HCT116 (cell line): ENCODE measurements around the gene NCKAP5. TPM values are rescaled to one million over a fixed set of nuclear protein-coding genes. Genes with fewer than 3 reads are reported as not detected.

Source experiments
- ATAC-seq: fragments of 200-7000 bp; cut with Tn5 transposase; 2 replicates; pipeline ENCODE4 v1.9.1; 2020; ENCODE audit warnings: mild to moderate bottlenecking, moderate library complexity
- BruUV-seq: library from RNA; stranded (reverse); fragments of 400-500 nt; replicated peaks from 2 replicates; lab custom pipeline; 2021; lab: Mats Ljungman, UMichigan
- CTCF ChIA-PET: fragments of 300-600 bp; sonication (Branson Sonifier 250); formaldehyde crosslinking; loops from one replicate; lab custom pipeline; 2021; ENCODE audit warnings: antibody characterized with exemption; lab: Charles Lee
- POLR2A ChIA-PET: fragments of 300-600, 350-600 bp; sonication (Branson Sonifier 250); formaldehyde crosslinking; loops from one replicate; lab custom pipeline; 2021; ENCODE audit warnings: antibody characterized with exemption; lab: Charles Lee
- RAD21 ChIA-PET, 2 experiments: fragments of 300-600 bp; sonication (Branson Sonifier 250); formaldehyde crosslinking; loops; one replicate each; lab custom pipeline; 2023; ENCODE audit warnings: low total read pairs in 2 of 2; ENCODE audit not compliant: uncharacterized antibody in 2 of 2, unreplicated experiment in 2 of 2, low non-redundant PET in 1 of 2; lab: Charles Lee
- DNase-seq: peaks from one replicate; pipeline ENCODE4 v3.0.0-alpha.2; 2010; ENCODE audit warnings: low read depth, low spot score
- H2AFZ ChIP-seq: fragments of 200-600 bp; shearing (Covaris generic), sonication (generic); 2 replicates; pipeline ENCODE4 v1.6.1; 2017; ENCODE audit warnings: low read depth, mixed run types, mixed read lengths, antibody characterized with exemption, low read length; ENCODE audit not compliant: poor library complexity, severe bottlenecking
- H3K27ac ChIP-seq: 2 replicates; pipeline ENCODE4 v1.5.1; 2012; ENCODE audit warnings: low read depth, low read length
- H3K27me3 ChIP-seq: fragments of 200-600 bp; sonication (generic); 2 replicates; pipeline ENCODE4 v1.6.1; 2016; ENCODE audit warnings: mixed run types, low read length, mixed read lengths; ENCODE audit not compliant: insufficient read depth
- H3K36me3 ChIP-seq, 2 experiments: fragments of 200-500 bp in 1 of 2; fragments of 200-600 bp in 1 of 2; sonication (Bioruptor generic) in 1 of 2; sonication (generic) in 1 of 2; 2 replicates each; pipeline versions ENCODE4 v1.5.1 to v1.6.1; 2014 to 2016; ENCODE audit warnings: low read length in 2 of 2, inconsistent platforms in 1 of 2, mixed read lengths in 1 of 2, mixed run types in 1 of 2; ENCODE audit not compliant: insufficient read depth in 2 of 2, control insufficient read depth in 1 of 2
- H3K4me1 ChIP-seq, 2 experiments: fragments of 200-600 bp in 1 of 2; sonication (generic) in 1 of 2; 2 replicates each; pipeline versions ENCODE4 v1.5.1 to v1.6.1; 2012 to 2017; ENCODE audit warnings: low read length in 2 of 2, inconsistent platforms in 1 of 2, mild to moderate bottlenecking in 1 of 2, mixed read lengths in 1 of 2, mixed run types in 1 of 2, moderate library complexity in 1 of 2; ENCODE audit not compliant: insufficient read depth in 2 of 2, control insufficient read depth in 1 of 2
- H3K4me2 ChIP-seq: fragments of 200-600 bp; sonication (generic); 2 replicates; pipeline ENCODE4 v1.6.1; 2017; ENCODE audit warnings: mixed run types, low read length, mixed read lengths
- H3K4me3 ChIP-seq, 2 experiments: fragments of 200-600 bp in 1 of 2; sonication (generic) in 1 of 2; replicated peaks in 1 of 2; 2 replicates each; pipeline ENCODE4 v1.5.1; 2011 to 2016; ENCODE audit warnings: low read length in 2 of 2, control low read depth in 1 of 2, low read depth in 1 of 2, mild to moderate bottlenecking in 1 of 2, mixed read lengths in 1 of 2, mixed run types in 1 of 2
- H3K79me2 ChIP-seq: fragments of 200-600 bp; sonication (generic); 2 replicates; pipeline ENCODE4 v1.6.1; 2017; ENCODE audit warnings: mild to moderate bottlenecking, mixed run types, low read length, moderate library complexity, mixed read lengths; ENCODE audit not compliant: insufficient read depth
- H3K9ac ChIP-seq: fragments of 200-600 bp; sonication (generic); 2 replicates; pipeline ENCODE4 v1.6.1; 2016; ENCODE audit warnings: low read length, mixed read lengths
- H3K9me2 ChIP-seq: fragments of 200-600 bp; sonication (generic), shearing (Covaris generic); 2 replicates; pipeline ENCODE4 v1.6.1; 2017; ENCODE audit warnings: mixed run types, mild to moderate bottlenecking, moderate library complexity; ENCODE audit not compliant: insufficient read depth
- H3K9me3 ChIP-seq, 2 experiments: fragments of 200-500 bp in 1 of 2; fragments of 200-600 bp in 1 of 2; sonication (Bioruptor generic) in 1 of 2; sonication (generic) in 1 of 2; 2 replicates each; pipeline ENCODE4 v1.6.1; 2014 to 2017; ENCODE audit warnings: low read length in 2 of 2, mixed read lengths in 2 of 2, inconsistent platforms in 1 of 2, low read depth in 1 of 2, mild to moderate bottlenecking in 1 of 2, mixed run types in 1 of 2, moderate library complexity in 1 of 2; ENCODE audit not compliant: control insufficient read depth in 1 of 2, insufficient read depth in 1 of 2
- H4K20me1 ChIP-seq: fragments of 200-600 bp; sonication (generic), shearing (Covaris generic); 2 replicates; pipeline ENCODE4 v1.6.1; 2017; ENCODE audit warnings: mixed run types, mild to moderate bottlenecking, moderate library complexity; ENCODE audit not compliant: insufficient read depth
- EGR1 ChIP-seq: IDR thresholded peaks from 2 replicates; pipeline ENCODE4 v1.6.1; 2012; ENCODE audit warnings: low read depth
- EZH2 ChIP-seq: fragments of 200-600 bp; sonication (generic); IDR thresholded peaks from 2 replicates; pipeline ENCODE4 v1.6.1; 2017; ENCODE audit warnings: antibody characterized with exemption, mixed run types
- FOSL1 ChIP-seq: IDR thresholded peaks from 2 replicates; pipeline ENCODE4 v1.6.1; 2012; ENCODE audit warnings: low read depth
- JUND ChIP-seq: IDR thresholded peaks from 2 replicates; pipeline ENCODE4 v1.6.1; 2012
- POLR2A ChIP-seq: IDR thresholded peaks from 2 replicates; pipeline ENCODE4 v1.7.0; 2011; ENCODE audit warnings: borderline replicate concordance; ENCODE audit not compliant: insufficient read depth, insufficient read length; ENCODE audit errors: extremely low read depth
- POLR2AphosphoS5 ChIP-seq: IDR thresholded peaks from 2 replicates; pipeline ENCODE4 v1.6.1; 2011; ENCODE audit warnings: mild to moderate bottlenecking, low read depth, low read length, moderate library complexity
- SIN3A ChIP-seq: IDR thresholded peaks from 2 replicates; pipeline ENCODE4 v1.6.1; 2012; ENCODE audit warnings: low read depth
- TCF7L2 ChIP-seq: IDR thresholded peaks from 2 replicates; pipeline ENCODE4 v1.7.0; 2011; ENCODE audit warnings: borderline replicate concordance, inconsistent platforms; ENCODE audit not compliant: insufficient read depth, insufficient read length; ENCODE audit errors: extremely low read depth
- YY1 ChIP-seq: IDR thresholded peaks from 2 replicates; pipeline ENCODE4 v1.6.1; 2011; ENCODE audit warnings: low read length, low read depth, moderate library complexity, mild to moderate bottlenecking; ENCODE audit not compliant: insufficient replicate concordance; ENCODE audit errors: extremely low read depth
- intact Hi-C: fragments of 100-400 bp; cut with micrococcal nuclease; formaldehyde crosslinking; loops from 2 replicates; pipeline ENCODE4 v1.10.0; 2022
- total RNA-seq: library from RNA; stranded (reverse); gene quantifications from one replicate; pipeline ENCODE4 v1.2.1, GENCODE V29; 2021; ENCODE audit not compliant: unreplicated experiment
- TF ChIP-seq, protein P1 (sequence below): IDR thresholded peaks from 2 replicates; pipeline ENCODE4 v1.6.1; 2011; ENCODE audit warnings: mild to moderate bottlenecking, low read length, moderate library complexity; ENCODE audit not compliant: insufficient replicate concordance; ENCODE audit errors: extremely low read depth
- TF ChIP-seq, protein P2 (sequence below): IDR thresholded peaks from 2 replicates; pipeline ENCODE4 v1.6.1; 2012
- TF ChIP-seq, protein P3 (sequence below): IDR thresholded peaks from 2 replicates; pipeline ENCODE4 v1.6.1; 2012; ENCODE audit warnings: low read depth

Gene NCKAP5
- total RNA-seq, 1 experiment from 2014 or later: 0.30 TPM

DNA sequence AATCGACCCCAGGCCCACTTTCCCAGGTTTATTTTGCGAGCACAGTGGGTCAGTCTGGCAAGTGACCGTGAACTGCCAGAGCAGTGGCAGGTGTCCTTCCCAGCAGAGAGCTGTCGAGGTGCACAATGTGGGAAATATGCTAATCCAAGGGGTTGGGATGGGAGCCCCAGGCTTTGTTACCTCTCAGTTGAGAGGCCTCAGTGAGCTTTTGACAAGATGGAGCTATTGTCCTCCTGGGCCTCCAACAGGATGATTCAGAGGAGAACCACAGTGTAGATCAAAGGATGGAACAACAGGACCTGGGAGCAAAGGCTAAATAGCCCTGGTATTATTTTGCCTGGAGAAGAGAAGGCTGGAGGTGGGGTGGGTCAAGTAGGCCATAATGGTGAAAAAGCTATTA, 150.8 kb downstream of the NCKAP5 start:
- no peak for DNase-seq
- intact Hi-C loops: no loop called here
- ChIA-PET CTCF (no interaction called here), POLR2A (no interaction called here), RAD21 (no interaction called here)
- no peak overlapping the region for H3K27ac ChIP-seq
- TF ChIP-seq SIN3A (no peak), JUND (no peak), EZH2 (no peak), TCF7L2 (no peak), POLR2A (no peak), EGR1 (no peak), FOSL1 (no peak), YY1 (no peak), POLR2AphosphoS5 (no peak)
- TF ChIP-seq, protein P1, sequence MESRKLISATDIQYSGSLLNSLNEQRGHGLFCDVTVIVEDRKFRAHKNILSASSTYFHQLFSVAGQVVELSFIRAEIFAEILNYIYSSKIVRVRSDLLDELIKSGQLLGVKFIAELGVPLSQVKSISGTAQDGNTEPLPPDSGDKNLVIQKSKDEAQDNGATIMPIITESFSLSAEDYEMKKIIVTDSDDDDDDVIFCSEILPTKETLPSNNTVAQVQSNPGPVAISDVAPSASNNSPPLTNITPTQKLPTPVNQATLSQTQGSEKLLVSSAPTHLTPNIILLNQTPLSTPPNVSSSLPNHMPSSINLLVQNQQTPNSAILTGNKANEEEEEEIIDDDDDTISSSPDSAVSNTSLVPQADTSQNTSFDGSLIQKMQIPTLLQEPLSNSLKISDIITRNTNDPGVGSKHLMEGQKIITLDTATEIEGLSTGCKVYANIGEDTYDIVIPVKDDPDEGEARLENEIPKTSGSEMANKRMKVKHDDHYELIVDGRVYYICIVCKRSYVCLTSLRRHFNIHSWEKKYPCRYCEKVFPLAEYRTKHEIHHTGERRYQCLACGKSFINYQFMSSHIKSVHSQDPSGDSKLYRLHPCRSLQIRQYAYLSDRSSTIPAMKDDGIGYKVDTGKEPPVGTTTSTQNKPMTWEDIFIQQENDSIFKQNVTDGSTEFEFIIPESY: no peak
- TF ChIP-seq, protein P2, sequence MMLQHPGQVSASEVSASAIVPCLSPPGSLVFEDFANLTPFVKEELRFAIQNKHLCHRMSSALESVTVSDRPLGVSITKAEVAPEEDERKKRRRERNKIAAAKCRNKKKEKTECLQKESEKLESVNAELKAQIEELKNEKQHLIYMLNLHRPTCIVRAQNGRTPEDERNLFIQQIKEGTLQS: no peak
- TF ChIP-seq, protein P3, sequence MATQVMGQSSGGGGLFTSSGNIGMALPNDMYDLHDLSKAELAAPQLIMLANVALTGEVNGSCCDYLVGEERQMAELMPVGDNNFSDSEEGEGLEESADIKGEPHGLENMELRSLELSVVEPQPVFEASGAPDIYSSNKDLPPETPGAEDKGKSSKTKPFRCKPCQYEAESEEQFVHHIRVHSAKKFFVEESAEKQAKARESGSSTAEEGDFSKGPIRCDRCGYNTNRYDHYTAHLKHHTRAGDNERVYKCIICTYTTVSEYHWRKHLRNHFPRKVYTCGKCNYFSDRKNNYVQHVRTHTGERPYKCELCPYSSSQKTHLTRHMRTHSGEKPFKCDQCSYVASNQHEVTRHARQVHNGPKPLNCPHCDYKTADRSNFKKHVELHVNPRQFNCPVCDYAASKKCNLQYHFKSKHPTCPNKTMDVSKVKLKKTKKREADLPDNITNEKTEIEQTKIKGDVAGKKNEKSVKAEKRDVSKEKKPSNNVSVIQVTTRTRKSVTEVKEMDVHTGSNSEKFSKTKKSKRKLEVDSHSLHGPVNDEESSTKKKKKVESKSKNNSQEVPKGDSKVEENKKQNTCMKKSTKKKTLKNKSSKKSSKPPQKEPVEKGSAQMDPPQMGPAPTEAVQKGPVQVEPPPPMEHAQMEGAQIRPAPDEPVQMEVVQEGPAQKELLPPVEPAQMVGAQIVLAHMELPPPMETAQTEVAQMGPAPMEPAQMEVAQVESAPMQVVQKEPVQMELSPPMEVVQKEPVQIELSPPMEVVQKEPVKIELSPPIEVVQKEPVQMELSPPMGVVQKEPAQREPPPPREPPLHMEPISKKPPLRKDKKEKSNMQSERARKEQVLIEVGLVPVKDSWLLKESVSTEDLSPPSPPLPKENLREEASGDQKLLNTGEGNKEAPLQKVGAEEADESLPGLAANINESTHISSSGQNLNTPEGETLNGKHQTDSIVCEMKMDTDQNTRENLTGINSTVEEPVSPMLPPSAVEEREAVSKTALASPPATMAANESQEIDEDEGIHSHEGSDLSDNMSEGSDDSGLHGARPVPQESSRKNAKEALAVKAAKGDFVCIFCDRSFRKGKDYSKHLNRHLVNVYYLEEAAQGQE: no peak
- no peaks in the 10 kb centered on the region for H4K20me1 ChIP-seq
- no peak overlapping the region for H3K4me3 ChIP-seq
- H3K4me2 ChIP-seq: no peak overlapping the region
- no peaks in the 10 kb centered on the region for H3K27me3 ChIP-seq
- H3K4me1 ChIP-seq: no peaks in the 10 kb centered on the region
- H3K36me3 ChIP-seq: no peaks in the 10 kb centered on the region
- ATAC-seq: no peak
- no peak overlapping the region for H2AFZ ChIP-seq
- BruUV-seq: no TSS peak
- no peaks in the 10 kb centered on the region for H3K79me2 ChIP-seq
- no peak overlapping the region for H3K9ac ChIP-seq
- no peaks in the 10 kb centered on the region for H3K9me3 ChIP-seq
- H3K9me2 ChIP-seq: no peaks in the 10 kb centered on the region
